Trophoblast cell (in vitro differentiated cells and primary cell): Measurements from ENCODE around the gene BDH1.

Experiments used
- DNase-seq, 2 donors: peaks; one replicate each; pipeline ENCODE4 v3.0.0-alpha.2; 2016
- H2AFZ ChIP-seq: 2 replicates; pipeline ENCODE4 v1.6.1; 2013; ENCODE audit warnings: low read length, moderate library complexity, mild to moderate bottlenecking; ENCODE audit not compliant: insufficient read depth, poor library complexity
- H2AK5ac ChIP-seq: 2 replicates; pipeline ENCODE4 v1.6.1; 2013; ENCODE audit warnings: mild to moderate bottlenecking, low read length
- H2BK120ac ChIP-seq: 2 replicates; pipeline ENCODE4 v1.6.1; 2013; ENCODE audit warnings: low read length, mild to moderate bottlenecking, moderate library complexity; ENCODE audit not compliant: insufficient read depth, poor library complexity
- H2BK12ac ChIP-seq: 2 replicates; pipeline ENCODE4 v1.6.1; 2013; ENCODE audit warnings: mild to moderate bottlenecking, low read length, moderate library complexity
- H2BK5ac ChIP-seq: 2 replicates; pipeline ENCODE4 v1.6.1; 2013; ENCODE audit warnings: low read length, low read depth, moderate library complexity, mild to moderate bottlenecking; ENCODE audit not compliant: poor library complexity
- H3K14ac ChIP-seq: 2 replicates; pipeline ENCODE4 v1.6.1; 2013; ENCODE audit warnings: mild to moderate bottlenecking, low read length
- H3K18ac ChIP-seq: 2 replicates; pipeline ENCODE4 v1.6.1; 2013; ENCODE audit warnings: mild to moderate bottlenecking, low read length
- H3K23ac ChIP-seq: 2 replicates; pipeline ENCODE4 v1.6.1; 2013; ENCODE audit warnings: low read length
- H3K27ac ChIP-seq: 2 replicates; pipeline ENCODE4 v1.5.1; 2013; ENCODE audit warnings: low read depth, mild to moderate bottlenecking, inconsistent platforms, low read length, moderate library complexity
- H3K27me3 ChIP-seq: 2 replicates; pipeline ENCODE4 v1.6.1; 2013; ENCODE audit warnings: inconsistent platforms, mild to moderate bottlenecking, low read length, moderate library complexity; ENCODE audit not compliant: insufficient read depth
- H3K36me3 ChIP-seq, 2 experiments: 1 replicate in 1 of 2; 2 replicates in 1 of 2; pipeline ENCODE4 v1.6.1; 2013; ENCODE audit warnings: low read length in 2 of 2, mild to moderate bottlenecking in 2 of 2, moderate library complexity in 1 of 2; ENCODE audit not compliant: insufficient read depth in 2 of 2, control insufficient read depth in 1 of 2
- H3K4ac ChIP-seq: 2 replicates; pipeline ENCODE4 v1.6.1; 2013; ENCODE audit warnings: low read depth, mild to moderate bottlenecking, low read length, moderate library complexity
- H3K4me1 ChIP-seq, 2 experiments: 1 replicate in 1 of 2; 2 replicates in 1 of 2; pipeline ENCODE4 v1.6.1; 2013; ENCODE audit warnings: low read length in 2 of 2, mild to moderate bottlenecking in 2 of 2, moderate library complexity in 1 of 2; ENCODE audit not compliant: insufficient read depth in 2 of 2, control insufficient read depth in 1 of 2
- H3K4me2 ChIP-seq: 2 replicates; pipeline ENCODE4 v1.6.1; 2013; ENCODE audit warnings: inconsistent platforms, mild to moderate bottlenecking, low read length, moderate library complexity
- H3K4me3 ChIP-seq: 2 replicates; pipeline ENCODE4 v1.5.1; 2013; ENCODE audit warnings: mild to moderate bottlenecking, low read depth, low read length, inconsistent platforms
- H3K79me1 ChIP-seq: one replicate; pipeline ENCODE4 v1.6.1; 2013; ENCODE audit warnings: low read length
- H3K79me2 ChIP-seq: 2 replicates; pipeline ENCODE4 v1.6.1; 2013; ENCODE audit warnings: low read length, mild to moderate bottlenecking; ENCODE audit not compliant: control insufficient read depth, insufficient read depth, poor library complexity
- H3K9ac ChIP-seq: 2 replicates; pipeline ENCODE4 v1.6.1; 2013; ENCODE audit warnings: mild to moderate bottlenecking, low read length
- H3K9me3 ChIP-seq: 2 replicates; pipeline ENCODE4 v1.6.1; 2013; ENCODE audit warnings: low read depth, mild to moderate bottlenecking, control low read depth, inconsistent platforms, low read length; ENCODE audit not compliant: insufficient read depth
- H4K12ac ChIP-seq: 2 replicates; pipeline ENCODE4 v1.6.1; 2013; ENCODE audit warnings: low read depth, mild to moderate bottlenecking, low read length, moderate library complexity
- H4K8ac ChIP-seq: 2 replicates; pipeline ENCODE4 v1.6.1; 2013; ENCODE audit warnings: low read depth, mild to moderate bottlenecking, low read length, moderate library complexity
- H4K91ac ChIP-seq: one replicate; pipeline ENCODE4 v1.6.1; 2013; ENCODE audit warnings: low read depth, mild to moderate bottlenecking, low read length, moderate library complexity
- WGBS: extraction: QIAGEN DNeasy Blood & Tissue Kit; methylation state at CpG from one replicate; pipeline ENCODE4 v1.1.7; 2013; ENCODE audit warnings: missing lambda C conversion rate; ENCODE audit not compliant: insufficient read length, insufficient coverage; ENCODE audit errors: extremely low coverage; 5-methylcytosine and 5-hydroxymethylcytosine counted together

Gene BDH1

GRCh38 chr3:197595470-197596185 is 39.9 kb upstream of the BDH1 start:
- Histone ChIP-seq H3K18ac (no peak overlapping the region), H3K9me3 (peaks cover under 1% of the 10 kb centered on the region), H4K12ac (no peak overlapping the region), H2AK5ac (no peak overlapping the region), H3K23ac (no peak overlapping the region), H3K9ac (no peak overlapping the region), H2AFZ (no peak overlapping the region), H3K14ac (no peak overlapping the region), H2BK5ac (no peak overlapping the region), H2BK12ac (no peak overlapping the region), H2BK120ac (no peak overlapping the region), H3K4ac (no peak overlapping the region), H3K79me2 (no peaks in the 10 kb centered on the region), H3K4me3 (no peak overlapping the region), H3K4me2 (no peak overlapping the region), H4K8ac (no peak overlapping the region), H3K79me1 (no peaks in the 10 kb centered on the region), H3K4me1 (no peaks in the 10 kb centered on the region), H3K27me3 (no peaks in the 10 kb centered on the region), H3K27ac (no peak overlapping the region), H4K91ac (no peak overlapping the region), H3K36me3 (no peaks in the 10 kb centered on the region)
- no CpG with 5 or more reads among the region's 12 CpGs for WGBS
- DNase-seq: no peak

GRCh38 chr3:197593046-197593380 is 37.2 kb upstream of the BDH1 start:
- Histone ChIP-seq H3K4me2 (no peak overlapping the region), H4K12ac (no peak overlapping the region), H3K9ac (no peak overlapping the region), H2AK5ac (no peak overlapping the region), H4K91ac (no peak overlapping the region), H3K14ac (no peak overlapping the region), H3K36me3 (no peaks in the 10 kb centered on the region), H3K79me2 (no peaks in the 10 kb centered on the region), H2BK120ac (no peak overlapping the region), H3K4me1 (no peaks in the 10 kb centered on the region), H3K79me1 (no peaks in the 10 kb centered on the region), H2BK5ac (no peak overlapping the region), H3K27me3 (no peaks in the 10 kb centered on the region), H3K27ac (no peak overlapping the region), H3K18ac (no peak overlapping the region), H2AFZ (no peak overlapping the region), H3K23ac (no peak overlapping the region), H4K8ac (no peak overlapping the region), H3K9me3 (no peaks in the 10 kb centered on the region), H2BK12ac (no peak overlapping the region), H3K4me3 (no peak overlapping the region), H3K4ac (no peak overlapping the region)
- DNase-seq: no peak
- no CpG with 5 or more reads among the region's 9 CpGs for WGBS

DNA sequence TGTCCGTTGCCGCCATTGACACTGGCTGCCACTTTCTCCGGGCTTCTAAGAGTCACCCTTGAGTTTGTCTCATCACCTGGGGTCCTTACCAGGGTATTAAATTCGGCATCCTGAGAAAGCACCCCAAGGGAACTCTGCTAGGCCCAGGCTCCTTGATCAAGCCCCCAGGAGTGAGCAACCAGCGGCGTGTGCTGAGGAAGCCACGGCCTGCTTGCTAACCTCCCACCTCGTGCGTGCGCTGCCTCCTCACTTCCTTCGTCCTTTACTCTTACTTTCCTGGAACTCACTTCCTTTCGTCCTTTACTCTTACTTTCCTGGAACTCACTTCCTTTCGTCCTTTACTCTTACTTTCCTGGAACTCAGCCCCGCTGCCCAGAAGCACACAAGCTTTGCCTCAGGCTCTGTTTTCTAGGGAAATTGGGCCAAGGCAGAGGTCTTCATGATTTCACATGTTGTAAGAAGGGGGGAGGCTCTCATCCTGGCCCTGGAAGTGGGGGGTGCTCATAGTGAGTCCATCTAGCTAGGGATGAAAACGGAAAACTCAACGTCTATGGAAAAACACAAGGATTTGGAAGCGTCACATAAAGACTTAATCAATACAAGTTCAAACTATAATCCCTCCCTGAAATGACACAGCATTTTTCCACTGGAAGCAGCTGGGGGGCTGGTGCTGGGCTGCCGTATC is 36.7 kb upstream of the BDH1 start:
- H3K18ac ChIP-seq: no peak overlapping the region

GRCh38 chr3:197591816-197592215 is 36.0 kb upstream of the BDH1 start:
- DNase-seq: no peak
- H3K9ac ChIP-seq: no peak overlapping the region
- H3K14ac ChIP-seq: no peak overlapping the region
- H3K27me3 ChIP-seq: no peaks in the 10 kb centered on the region
- H3K4me1 ChIP-seq: no peaks in the 10 kb centered on the region
- no peaks in the 10 kb centered on the region for H3K9me3 ChIP-seq
- H3K79me1 ChIP-seq: no peaks in the 10 kb centered on the region
- no CpG with 5 or more reads among the region's 6 CpGs for WGBS
- no peak overlapping the region for H3K27ac ChIP-seq
- H2BK5ac ChIP-seq: no peak overlapping the region
- no peak overlapping the region for H2AFZ ChIP-seq
- H4K8ac ChIP-seq: no peak overlapping the region
- H3K4ac ChIP-seq: no peak overlapping the region
- no peak overlapping the region for H3K4me2 ChIP-seq
- no peak overlapping the region for H2AK5ac ChIP-seq
- no peaks in the 10 kb centered on the region for H3K36me3 ChIP-seq
- H2BK120ac ChIP-seq: no peak overlapping the region
- no peak overlapping the region for H2BK12ac ChIP-seq
- no peaks in the 10 kb centered on the region for H3K79me2 ChIP-seq
- H3K23ac ChIP-seq: no peak overlapping the region
- no peak overlapping the region for H4K91ac ChIP-seq
- H4K12ac ChIP-seq: no peak overlapping the region
- H3K18ac ChIP-seq: no peak overlapping the region
- H3K4me3 ChIP-seq: no peak overlapping the region

More for the DNA sequence above, 36.7 kb upstream of the BDH1 start:
- H3K4me2 ChIP-seq: no peak overlapping the region
- no peak for DNase-seq
- H3K4me1 ChIP-seq: no peaks in the 10 kb centered on the region
- H2BK5ac ChIP-seq: no peak overlapping the region
- H3K27me3 ChIP-seq: no peaks in the 10 kb centered on the region
- H4K91ac ChIP-seq: no peak overlapping the region
- H3K79me1 ChIP-seq: no peaks in the 10 kb centered on the region
- H2BK12ac ChIP-seq: no peak overlapping the region
- no peak overlapping the region for H4K12ac ChIP-seq
- H3K4ac ChIP-seq: no peak overlapping the region
- H3K27ac ChIP-seq: no peak overlapping the region
- no peak overlapping the region for H2AFZ ChIP-seq
- H2AK5ac ChIP-seq: no peak overlapping the region
- no peak overlapping the region for H3K9ac ChIP-seq
- H3K36me3 ChIP-seq: no peaks in the 10 kb centered on the region
- no CpG with 5 or more reads among the region's 18 CpGs for WGBS
- H3K4me3 ChIP-seq: no peak overlapping the region
- no peak overlapping the region for H3K14ac ChIP-seq
- no peak overlapping the region for H2BK120ac ChIP-seq
- no peak overlapping the region for H3K23ac ChIP-seq
- no peaks in the 10 kb centered on the region for H3K79me2 ChIP-seq
- H4K8ac ChIP-seq: no peak overlapping the region
- H3K9me3 ChIP-seq: no peaks in the 10 kb centered on the region
